GM10266 (cell line): ENCODE data around the gene IL13.

Experiments used
- DNase-seq: peaks from one replicate; pipeline ENCODE4 v3.0.0; 2012; ENCODE audit errors: extremely low spot score
- CTCF ChIP-seq: IDR thresholded peaks from 2 replicates; pipeline ENCODE4 v1.5.1; 2012; ENCODE audit warnings: mild to moderate bottlenecking, low read depth; ENCODE audit not compliant: control insufficient read depth, insufficient read depth; ENCODE audit errors: missing control alignments

Gene IL13

GRCh38 chr5:132662925-132663770 is 5.2 kb downstream of the IL13 start:
- peak; percentile 84 for DNase-seq
- no peak for TF ChIP-seq CTCF

- no peak for TF ChIP-seq CTCF
- DNase-seq: peak; percentile 87
Measured at GRCh38 chr5:132663771-132664695, 6.1 kb downstream of the IL13 start.

GRCh38 chr5:132664696-132665209 is 6.8 kb downstream of the IL13 start:
- no peak for DNase-seq
- no peak for TF ChIP-seq CTCF

- TF ChIP-seq CTCF: no peak
- DNase-seq: no peak
Measured at GRCh38 chr5:132665574-132666080, 7.7 kb downstream of the IL13 start.

GRCh38 chr5:132666310-132667123 is 8.5 kb downstream of the IL13 start:
- no peak for DNase-seq
- TF ChIP-seq CTCF: no peak

- TF ChIP-seq CTCF: no peak
- DNase-seq: no peak
Measured at GRCh38 chr5:132667309-132667708, 9.3 kb downstream of the IL13 start.
